ENCODE data around the gene HDAC6.

Gene HDAC6

GRCh38 chrX:48801280-48802088 lies at the start of gene HDAC6:
HDAC6 (plus strand) TSS chrX:48802067; CDS start chrX:48802693, 626 bp downstream.
- peak; percentile 95 for DNase-seq

GRCh38 chrX:48752498-48752897 lies 49.4 kb upstream of the HDAC6 start:
- DNase-seq, result no peak

GRCh38 chrX:48753708-48754228 lies 48.1 kb upstream of the HDAC6 start:
- DNase-seq, result no peak

GRCh38 chrX:48754238-48754637 lies 47.6 kb upstream of the HDAC6 start:
- DNase-seq, result no peak

GRCh38 chrX:48761674-48762471 lies 40.0 kb upstream of the HDAC6 start, which contains the start of gene GLOD5:
GLOD5 (plus strand) TSS chrX:48761747; CDS start chrX:48761791, 44 bp downstream.
- no peak for DNase-seq

GRCh38 chrX:48769230-48769629 lies 32.6 kb upstream of the HDAC6 start:
- DNase-seq, result no peak

GRCh38 chrX:48770296-48770695 lies 31.6 kb upstream of the HDAC6 start:
- DNase-seq, result no peak

- no peak for DNase-seq
Measured at GRCh38 chrX:48772602-48773001, 29.3 kb upstream of the HDAC6 start.

GRCh38 chrX:48776818-48777439 lies 24.9 kb upstream of the HDAC6 start:
- DNase-seq, result no peak

GRCh38 chrX:48779399-48779798 lies 22.5 kb upstream of the HDAC6 start:
- DNase-seq, result no peak

- no peak for DNase-seq
Measured at GRCh38 chrX:48781705-48782104, 20.2 kb upstream of the HDAC6 start.

GRCh38 chrX:48782216-48782615 lies 19.7 kb upstream of the HDAC6 start:
- no peak for DNase-seq

- DNase-seq, result no peak
Measured at GRCh38 chrX:48782795-48783194, 19.1 kb upstream of the HDAC6 start.

- no peak for DNase-seq
Measured at GRCh38 chrX:48784726-48785125, 17.1 kb upstream of the HDAC6 start.

- no peak for DNase-seq
Measured at GRCh38 chrX:48785186-48785539, 16.7 kb upstream of the HDAC6 start.

- no peak for DNase-seq
Measured at GRCh38 chrX:48785540-48786214, 16.2 kb upstream of the HDAC6 start.

- no peak for DNase-seq
Measured at GRCh38 chrX:48786341-48786800, 15.5 kb upstream of the HDAC6 start, which contains the start of gene GATA1. GATA1 (plus strand) TSS chrX:48786590; CDS start chrX:48791110, 4,520 bp downstream.

- no peak for DNase-seq
Measured at GRCh38 chrX:48786825-48787504, 14.9 kb upstream of the HDAC6 start.

GRCh38 chrX:48787505-48788443 lies 14.1 kb upstream of the HDAC6 start:
- DNase-seq, result no peak

- DNase-seq, result no peak
Measured at GRCh38 chrX:48789366-48790220, 12.3 kb upstream of the HDAC6 start.

Measured in midbrain (tissue), 1 donor.